MM.1S (cell line): ENCODE data around the gene DHDH.

Experiments
- DNase-seq: peaks from one replicate; pipeline ENCODE4 v3.0.0-alpha.2; 2015
- H2AFZ ChIP-seq: fragments of 300-600 bp; sonication (generic); 2 replicates; pipeline ENCODE4 v1.6.0; 2016; ENCODE audit warnings: antibody characterized with exemption, low read length
- H3F3A ChIP-seq: fragments of 300-600 bp; sonication (generic); 2 replicates; pipeline ENCODE4 v1.6.1; 2016; ENCODE audit warnings: mild to moderate bottlenecking, antibody characterized with exemption, low read length, moderate library complexity, mixed read lengths; ENCODE audit not compliant: insufficient read depth
- H3K27ac ChIP-seq: fragments of 300-600 bp; sonication (generic); 2 replicates; pipeline ENCODE4 v1.5.1; 2016; ENCODE audit warnings: mild to moderate bottlenecking, low read length
- H3K27me3 ChIP-seq: fragments of 300-600 bp; sonication (generic); replicated peaks from 2 replicates; pipeline ENCODE4 v1.6.0; 2016; ENCODE audit warnings: low read length; ENCODE audit not compliant: insufficient read depth
- H3K36me3 ChIP-seq: fragments of 300-600 bp; sonication (generic); replicated peaks from 2 replicates; pipeline ENCODE4 v1.6.1; 2016; ENCODE audit warnings: mild to moderate bottlenecking, low read length, mixed read lengths; ENCODE audit not compliant: insufficient read depth
- H3K4me1 ChIP-seq: fragments of 300-600 bp; sonication (generic); 2 replicates; pipeline ENCODE4 v1.6.1; 2016; ENCODE audit warnings: low read length, mixed read lengths
- H3K4me2 ChIP-seq: fragments of 300-600 bp; sonication (generic); 2 replicates; pipeline ENCODE4 v1.6.0; 2016; ENCODE audit warnings: low read depth, low read length
- H3K4me3 ChIP-seq: fragments of 300-600 bp; sonication (generic); 2 replicates; pipeline ENCODE4 v1.5.1; 2016; ENCODE audit warnings: low read length, mixed read lengths
- H3K79me2 ChIP-seq: fragments of 300-600 bp; sonication (generic); 2 replicates; pipeline ENCODE4 v1.6.1; 2016; ENCODE audit warnings: mixed run types, low read length, mixed read lengths
- H3K9ac ChIP-seq: fragments of 300-600 bp; sonication (generic); 2 replicates; pipeline ENCODE4 v1.6.1; 2016; ENCODE audit warnings: low read length, mixed read lengths
- H3K9me2 ChIP-seq: fragments of 300-600 bp; sonication (generic); replicated peaks from 2 replicates; pipeline ENCODE4 v1.6.1; 2016; ENCODE audit warnings: mild to moderate bottlenecking, low read length, mixed read lengths; ENCODE audit not compliant: insufficient read depth
- H3K9me3 ChIP-seq: fragments of 300-600 bp; sonication (generic); replicated peaks from 2 replicates; pipeline ENCODE4 v1.6.1; 2016; ENCODE audit warnings: mild to moderate bottlenecking, low read length, mixed read lengths; ENCODE audit not compliant: insufficient read depth
- H4K20me1 ChIP-seq: fragments of 300-600 bp; sonication (generic); 2 replicates; pipeline ENCODE4 v1.6.1; 2016; ENCODE audit warnings: mild to moderate bottlenecking, low read length, moderate library complexity, mixed read lengths; ENCODE audit not compliant: insufficient read depth
- EZH2 ChIP-seq: fragments of 300-600 bp; sonication (generic); optimal IDR thresholded peaks from 2 replicates; pipeline ENCODE3; 2017; ENCODE audit warnings: low read depth, mild to moderate bottlenecking, antibody characterized with exemption, low read length, mixed read lengths
- EZH2phosphoT487 ChIP-seq: fragments of 300-600 bp; sonication (generic); IDR thresholded peaks from 2 replicates; pipeline ENCODE4 v1.6.1; 2018; ENCODE audit warnings: antibody characterized with exemption, low read length
- TF ChIP-seq, protein P1 (sequence below): fragments of 300-600 bp; sonication (generic); IDR thresholded peaks from 2 replicates; pipeline ENCODE4 v1.5.1; 2016; ENCODE audit warnings: antibody characterized with exemption, low read length, mixed read lengths

The DHDH gene

DNA sequence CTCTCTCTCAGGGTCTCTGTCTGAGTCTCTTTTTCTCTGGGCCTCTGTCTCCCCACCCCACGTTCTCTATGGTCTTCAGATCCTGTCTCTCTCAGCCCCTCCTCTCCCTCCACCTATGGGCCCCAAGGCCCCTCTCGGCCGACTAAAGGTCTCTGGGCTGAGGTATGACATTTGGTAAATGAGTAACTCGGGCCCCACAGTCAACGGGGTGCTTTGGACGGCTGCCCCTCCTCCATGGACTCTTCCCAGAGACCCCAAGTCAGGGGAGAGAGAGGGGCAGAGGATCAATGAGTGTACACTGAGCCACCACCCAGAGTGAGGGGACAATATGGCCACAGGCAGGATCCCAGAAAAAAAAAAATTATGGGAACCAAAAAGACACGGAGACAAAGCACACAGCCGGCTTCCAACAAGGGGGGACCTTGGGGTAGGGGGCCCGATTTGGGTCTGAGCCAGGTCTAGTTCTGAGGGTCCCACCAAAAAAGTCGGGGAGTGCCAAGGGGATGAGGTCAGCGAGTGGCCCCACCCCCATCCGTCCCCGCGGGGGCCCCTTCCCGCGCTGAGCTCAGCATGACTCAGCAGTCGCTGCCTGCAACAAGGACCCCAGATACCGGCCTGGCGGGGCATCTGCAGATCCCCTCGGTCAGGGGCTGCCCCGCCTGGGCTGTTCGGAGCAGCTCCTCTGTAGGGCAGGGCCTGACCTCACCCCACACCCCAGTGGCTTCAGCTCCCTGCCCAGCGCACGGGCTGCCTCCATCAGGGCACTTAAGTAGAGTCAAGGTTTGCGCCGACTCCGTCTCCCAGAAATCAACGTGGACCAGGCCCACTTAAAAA is 30.1 kb downstream of the DHDH start:
- Histone ChIP-seq H2AFZ (peak overlapping the region; percentile 10), H3K9ac (peak overlapping the region; percentile 41; the same call in 1 of the 2 replicates), H4K20me1 (no peaks in the 10 kb centered on the region), H3K36me3 (no peaks in the 10 kb centered on the region), H3F3A (peaks cover 53% of the 10 kb centered on the region), H3K27me3 (no peaks in the 10 kb centered on the region), H3K9me2 (no peaks in the 10 kb centered on the region), H3K27ac (peak overlapping the region; percentile 66; the same call in 1 of the 2 replicates), H3K9me3 (no peaks in the 10 kb centered on the region), H3K79me2 (peaks cover 21% of the 10 kb centered on the region), H3K4me1 (peaks cover 42% of the 10 kb centered on the region), H3K4me2 (peak overlapping the region; percentile 75), H3K4me3 (peak overlapping the region; percentile 55; the same call in 1 of the 2 replicates)
- DNase-seq: peak; percentile 43
- TF ChIP-seq EZH2 (no peak), EZH2phosphoT487 (no peak)
- TF ChIP-seq, protein P1, sequence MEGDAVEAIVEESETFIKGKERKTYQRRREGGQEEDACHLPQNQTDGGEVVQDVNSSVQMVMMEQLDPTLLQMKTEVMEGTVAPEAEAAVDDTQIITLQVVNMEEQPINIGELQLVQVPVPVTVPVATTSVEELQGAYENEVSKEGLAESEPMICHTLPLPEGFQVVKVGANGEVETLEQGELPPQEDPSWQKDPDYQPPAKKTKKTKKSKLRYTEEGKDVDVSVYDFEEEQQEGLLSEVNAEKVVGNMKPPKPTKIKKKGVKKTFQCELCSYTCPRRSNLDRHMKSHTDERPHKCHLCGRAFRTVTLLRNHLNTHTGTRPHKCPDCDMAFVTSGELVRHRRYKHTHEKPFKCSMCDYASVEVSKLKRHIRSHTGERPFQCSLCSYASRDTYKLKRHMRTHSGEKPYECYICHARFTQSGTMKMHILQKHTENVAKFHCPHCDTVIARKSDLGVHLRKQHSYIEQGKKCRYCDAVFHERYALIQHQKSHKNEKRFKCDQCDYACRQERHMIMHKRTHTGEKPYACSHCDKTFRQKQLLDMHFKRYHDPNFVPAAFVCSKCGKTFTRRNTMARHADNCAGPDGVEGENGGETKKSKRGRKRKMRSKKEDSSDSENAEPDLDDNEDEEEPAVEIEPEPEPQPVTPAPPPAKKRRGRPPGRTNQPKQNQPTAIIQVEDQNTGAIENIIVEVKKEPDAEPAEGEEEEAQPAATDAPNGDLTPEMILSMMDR: no peak

DNA sequence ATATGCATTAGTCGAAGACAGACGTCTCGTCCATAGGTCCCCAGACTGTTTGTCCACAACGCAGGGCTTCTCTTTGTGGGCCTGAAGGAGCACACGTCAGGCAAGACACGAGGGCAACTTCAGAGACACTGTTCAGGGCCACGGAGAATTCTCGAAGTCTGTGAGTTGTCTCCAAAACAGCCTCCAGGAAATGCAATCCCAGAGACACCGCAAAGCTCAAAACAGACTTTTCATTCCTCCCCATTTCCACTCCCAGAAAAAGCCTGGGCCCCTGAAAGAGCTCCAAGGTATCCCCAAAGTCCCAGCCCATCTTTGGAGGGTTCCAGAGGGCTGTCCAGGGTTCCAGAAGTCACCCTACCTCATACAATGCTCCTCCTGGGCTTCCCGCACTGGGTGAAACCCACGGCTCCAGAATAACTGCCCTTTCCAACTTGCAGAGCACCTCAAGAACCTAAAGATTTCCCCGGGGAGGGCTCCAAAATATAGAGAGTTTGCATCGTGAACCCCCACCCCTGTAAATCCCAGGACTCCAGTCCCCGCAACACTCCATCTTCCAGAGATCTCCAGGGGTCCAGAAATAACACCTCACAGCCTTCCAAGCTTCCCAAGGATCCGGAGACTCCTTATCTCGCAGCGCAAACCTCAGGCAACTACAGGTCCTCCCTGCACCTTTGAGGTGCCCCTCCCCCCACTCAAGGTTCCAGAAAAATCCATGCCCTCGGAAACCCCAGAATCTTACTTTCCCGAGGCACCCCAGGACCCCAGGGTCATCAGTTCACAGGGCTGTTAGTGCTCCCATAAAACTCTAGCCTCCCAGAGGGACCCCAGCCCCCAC is 30.9 kb downstream of the DHDH start:
- Histone ChIP-seq H3K36me3 (no peaks in the 10 kb centered on the region), H3F3A (peaks cover 55% of the 10 kb centered on the region), H3K4me1 (peaks cover 42% of the 10 kb centered on the region)

DNA sequence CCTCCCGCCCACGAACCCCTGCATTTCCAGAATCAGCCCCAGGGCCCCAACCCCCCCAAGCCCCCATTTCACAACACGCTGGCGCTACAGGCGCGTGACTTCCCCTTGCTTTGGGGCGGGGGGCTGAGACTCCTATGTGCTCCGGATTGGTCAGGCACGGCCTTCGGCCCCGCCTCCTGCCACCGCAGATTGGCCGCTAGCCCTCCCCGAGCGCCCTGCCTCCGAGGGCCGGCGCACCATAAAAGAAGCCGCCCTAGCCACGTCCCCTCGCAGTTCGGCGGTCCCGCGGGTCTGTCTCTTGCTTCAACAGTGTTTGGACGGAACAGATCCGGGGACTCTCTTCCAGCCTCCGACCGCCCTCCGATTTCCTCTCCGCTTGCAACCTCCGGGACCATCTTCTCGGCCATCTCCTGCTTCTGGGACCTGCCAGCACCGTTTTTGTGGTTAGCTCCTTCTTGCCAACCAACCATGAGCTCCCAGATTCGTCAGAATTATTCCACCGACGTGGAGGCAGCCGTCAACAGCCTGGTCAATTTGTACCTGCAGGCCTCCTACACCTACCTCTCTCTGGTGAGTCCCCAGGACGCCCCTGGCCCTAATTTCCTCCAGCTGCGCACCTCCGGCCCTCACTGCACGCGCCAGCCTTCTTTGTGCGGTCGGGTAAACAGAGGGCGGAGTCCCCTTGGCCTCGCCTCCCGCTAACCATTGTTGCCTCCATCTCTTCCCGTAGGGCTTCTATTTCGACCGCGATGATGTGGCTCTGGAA is 31.7 kb downstream of the DHDH start, which contains the start of gene FTL:
Gene FTL, plus strand, starts transcription at position 270 of the 766 bp plus-strand sequence. Its CDS starts 199 bp downstream, at position 469.
- H3K9me3 ChIP-seq: no peaks in the 10 kb centered on the region
- H3K4me1 ChIP-seq: peaks cover 42% of the 10 kb centered on the region
- H3F3A ChIP-seq: peaks cover 55% of the 10 kb centered on the region
- peak within 1 kb of the TSS; percentile 94 for H3K4me3 ChIP-seq
- H3K27ac ChIP-seq: peak within 1 kb of the TSS; percentile 73
- peak within 1 kb of the TSS; percentile 83 for H3K9ac ChIP-seq
- TF ChIP-seq, protein P1: no peak
- TF ChIP-seq EZH2phosphoT487 (no peak), EZH2 (no peak)
- H3K36me3 ChIP-seq: no peaks in the 10 kb centered on the region
- peaks cover 21% of the 10 kb centered on the region for H3K79me2 ChIP-seq
- peak; percentile 95 for DNase-seq
- H2AFZ ChIP-seq: peak within 1 kb of the TSS; percentile 19
- no peaks in the 10 kb centered on the region for H3K9me2 ChIP-seq
- H3K4me2 ChIP-seq: peak within 1 kb of the TSS; percentile 85
- no peaks in the 10 kb centered on the region for H4K20me1 ChIP-seq
- H3K27me3 ChIP-seq: no peaks in the 10 kb centered on the region

More for the DNA sequence above, 30.9 kb downstream of the DHDH start:
- H3K27ac ChIP-seq: peak overlapping the region; percentile 66; the same call in 1 of the 2 replicates
- DNase-seq: no peak
- H3K4me3 ChIP-seq: peak overlapping the region; percentile 55
- no peaks in the 10 kb centered on the region for H4K20me1 ChIP-seq
- no peaks in the 10 kb centered on the region for H3K27me3 ChIP-seq
- H2AFZ ChIP-seq: peak overlapping the region; percentile 10
- H3K9me3 ChIP-seq: no peaks in the 10 kb centered on the region
- peaks cover 21% of the 10 kb centered on the region for H3K79me2 ChIP-seq
- H3K9ac ChIP-seq: peak overlapping the region; percentile 41; the same call in 1 of the 2 replicates
- H3K4me2 ChIP-seq: peak overlapping the region; percentile 75
- TF ChIP-seq, protein P1: no peak
- TF ChIP-seq EZH2phosphoT487 (no peak), EZH2 (no peak)
- no peaks in the 10 kb centered on the region for H3K9me2 ChIP-seq
